SIG-M5 (cell line): ENCODE results near the gene FDX1.

Source experiments
- DNase-seq: peaks from one replicate; lab custom pipeline; 2025; lab: John Stamatoyannopoulos, UW

The FDX1 gene

DNA sequence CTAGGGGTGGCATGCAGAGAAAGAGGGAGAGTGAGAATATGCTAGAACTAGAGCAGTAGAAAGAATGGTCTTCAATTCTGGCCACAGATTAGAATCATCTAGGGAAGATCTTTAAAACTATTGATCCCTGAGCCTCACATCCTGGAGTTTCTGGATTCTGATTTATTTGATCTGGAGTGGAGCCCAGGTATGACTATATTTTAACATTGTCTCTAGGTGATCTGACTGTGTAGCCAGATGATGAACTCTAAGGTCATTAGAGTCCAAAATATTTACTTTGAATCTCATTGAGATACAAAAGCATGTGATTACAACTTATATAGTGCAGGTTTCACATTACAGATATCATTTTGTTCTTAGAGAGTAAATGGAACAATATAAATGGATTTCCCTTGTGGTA lies 79.7 kb downstream of the FDX1 start:
- DNase-seq, result no peak

DNA sequence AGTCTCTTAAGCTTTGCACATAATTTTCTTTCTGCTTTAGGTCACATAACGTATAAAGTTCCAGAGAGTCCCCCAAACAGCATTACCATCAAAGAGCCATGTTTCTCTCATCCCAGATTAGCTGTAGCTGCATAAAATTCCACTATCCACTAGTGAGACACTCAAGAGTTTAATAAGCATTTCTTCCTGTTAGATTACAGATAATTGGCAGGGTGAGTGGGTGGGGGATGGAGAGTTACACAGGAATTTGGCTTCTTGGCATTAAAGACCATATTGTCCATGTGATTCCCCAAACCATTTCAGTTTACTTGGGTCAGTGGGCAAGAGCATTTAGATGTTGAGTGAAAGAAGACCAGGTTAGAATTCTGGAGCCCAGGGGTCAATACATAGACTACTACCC lies 82.3 kb downstream of the FDX1 start:
- no peak for DNase-seq

DNA sequence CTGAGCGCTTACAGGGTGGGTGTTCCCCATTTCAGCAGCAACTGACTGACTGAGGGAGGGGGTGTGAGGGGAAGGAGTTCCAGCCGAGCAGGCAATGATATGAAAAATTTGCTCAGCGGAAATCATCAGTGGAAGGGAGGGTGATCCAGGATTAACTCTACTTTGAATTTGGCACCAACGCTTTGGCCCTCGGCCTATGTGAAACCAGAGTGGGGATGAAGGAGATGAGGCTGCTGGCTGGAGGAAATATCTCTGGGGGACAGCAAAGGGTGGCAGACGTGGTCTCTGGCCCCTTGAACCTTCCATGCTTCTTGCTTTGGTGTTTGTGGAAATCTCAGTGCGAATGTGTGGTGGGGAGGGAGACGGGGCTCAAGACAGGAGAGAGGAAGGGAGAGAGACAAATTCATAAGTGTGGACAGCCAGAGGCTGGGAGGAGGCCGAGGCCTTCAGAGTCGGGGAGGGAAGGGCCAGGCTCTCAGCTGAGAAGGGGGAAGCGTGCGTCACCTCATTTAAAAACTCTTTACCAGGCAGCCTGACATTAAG lies 83.6 kb downstream of the FDX1 start:
- DNase-seq, result no peak

DNA sequence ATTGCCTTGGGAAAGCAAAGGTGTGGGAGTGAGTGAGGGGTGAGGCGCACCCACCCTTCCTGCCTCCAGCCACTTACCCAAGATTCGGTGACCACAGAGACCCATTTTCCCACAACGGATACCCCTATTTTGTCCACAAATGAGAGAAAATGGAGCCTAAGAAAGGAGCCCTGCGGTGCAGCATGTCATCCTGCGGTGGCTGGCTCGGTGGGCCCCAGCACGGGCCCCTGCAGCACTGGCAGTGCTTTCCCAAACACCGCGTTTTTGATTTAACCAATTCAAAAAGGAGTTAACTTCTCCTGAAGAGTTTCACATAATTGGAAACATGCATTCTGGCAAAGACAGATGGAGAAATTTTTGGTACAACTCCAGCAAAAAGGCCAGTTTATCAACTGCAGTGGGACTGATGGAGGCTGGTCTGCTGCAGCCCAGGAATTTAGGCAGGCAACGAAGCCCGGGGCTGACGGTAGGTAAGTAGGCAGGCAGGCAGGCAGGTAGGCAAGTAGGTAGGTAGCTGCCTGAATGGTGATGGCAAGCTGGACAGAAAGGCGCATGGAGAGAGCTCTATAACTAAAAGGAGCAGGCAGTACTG lies 84.2 kb downstream of the FDX1 start:
- DNase-seq, result no peak
